Thyroid gland (tissue), 4 donors: ENCODE measurements around the gene HELZ.

Source experiments
- CTCF ChIP-seq, 6 experiments: fragments of 200-600 bp in 3 of 6; fragments of 450-650 bp in 3 of 6; sonication (generic) in 3 of 6; IDR thresholded peaks; one replicate each; pipeline ENCODE4 v1.5.1; 2016 to 2019; ENCODE audit warnings: antibody characterized with exemption in 6 of 6, mild to moderate bottlenecking in 2 of 6, inconsistent platforms in 1 of 6, moderate library complexity in 1 of 6
- POLR2A ChIP-seq, 2 donors: fragments of 450-650 bp; IDR thresholded peaks; one replicate each; pipeline ENCODE4 v1.6.1; 2017; ENCODE audit warnings: antibody characterized with exemption in 2 of 2, mild to moderate bottlenecking in 2 of 2, moderate library complexity in 1 of 2

GRCh38 chr17:67068999-67069398 is 176.0 kb downstream of the HELZ start:
- TF ChIP-seq CTCF (IDR thresholded peaks at IDR 0.05): no peak
- TF ChIP-seq POLR2A (IDR thresholded peaks at IDR 0.05): no peak
